ENCODE data around the gene RNF169.

RNF169 gene

DNA sequence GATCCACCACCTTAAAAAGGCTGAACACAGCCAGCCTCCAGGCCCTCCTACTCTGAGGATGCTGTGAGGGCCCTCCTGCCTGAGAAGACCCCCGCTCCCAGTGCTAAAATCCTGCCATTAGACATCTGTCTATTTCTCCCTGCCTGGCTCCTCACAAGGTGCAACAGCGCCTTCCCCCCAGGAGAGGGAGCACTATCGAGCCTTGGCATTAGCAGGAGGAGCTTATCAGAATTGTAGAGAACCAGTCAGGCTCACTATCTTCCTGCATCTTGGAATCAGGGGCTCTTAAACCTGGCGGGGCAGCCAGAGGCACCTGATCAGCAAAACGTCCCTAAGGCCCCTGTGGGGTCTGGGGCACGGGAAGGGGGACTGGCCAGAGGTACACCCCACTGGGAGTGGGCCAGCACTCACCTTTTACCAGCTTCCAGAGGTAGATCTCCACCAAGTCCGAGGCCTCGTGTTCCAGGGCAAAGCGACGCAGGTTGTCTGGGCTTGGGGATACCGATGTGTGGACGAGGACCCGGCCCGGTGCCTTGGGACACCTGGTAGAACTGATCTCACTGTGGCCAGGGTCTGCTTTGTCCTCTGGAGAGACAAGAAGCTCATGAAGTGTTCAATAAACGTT, 46.2 kb upstream of the RNF169 start:
- peak overlapping the region; percentile 28; the same call in 1 of the 2 replicates for H2AFZ ChIP-seq (ENCODE audit: low read depth, low read length)
- H3K36me3 ChIP-seq (ENCODE audit: insufficient read depth, low read length), result no peaks in the 10 kb centered on the region
- H3K9me3 ChIP-seq (ENCODE audit: insufficient read depth, low read length, severe bottlenecking), result no peaks in the 10 kb centered on the region
- H3K27me3 ChIP-seq (ENCODE audit: insufficient read depth, low read length, poor library complexity), result no peaks in the 10 kb centered on the region
- no peak overlapping the region for H3K27ac ChIP-seq (ENCODE audit: low read length)
- H3K9ac ChIP-seq (ENCODE audit: low read depth, low read length), result no peak overlapping the region
- TF ChIP-seq CTCF (IDR thresholded peaks at IDR 0.05; ENCODE audit: borderline replicate concordance, extremely low read depth, low read length, poor library complexity, severe bottlenecking) (peak; percentile 94), EZH2 (IDR thresholded peaks at IDR 0.05; ENCODE audit: borderline replicate concordance, low read depth, low read length, severe bottlenecking) (no peak)
- no peak overlapping the region for H3K4me3 ChIP-seq (ENCODE audit: low read depth in 1 of 2, low read length in 2 of 2)
- ATAC-seq (ENCODE audit: insufficient read depth, low read depth) (peak; percentile 97), DNase-seq (peak; percentile 71)
- H4K20me1 ChIP-seq (ENCODE audit: insufficient read depth, low read length), result no peaks in the 10 kb centered on the region; the same call in 1 of the 2 replicates
- H3K4me2 ChIP-seq (ENCODE audit: insufficient read depth, low read length), result no peak overlapping the region
- H3K4me1 ChIP-seq (ENCODE audit: insufficient read depth, low read length), result no peaks in the 10 kb centered on the region
- no peaks in the 10 kb centered on the region for H3K79me2 ChIP-seq (ENCODE audit: insufficient read depth, low read length)

GRCh38 chr11:74703211-74703610, 45.4 kb upstream of the RNF169 start:
- Histone ChIP-seq H3K4me3 (ENCODE audit: low read depth in 1 of 2, low read length in 2 of 2) (no peak overlapping the region), H2AFZ (ENCODE audit: low read depth, low read length) (no peak overlapping the region), H3K9ac (ENCODE audit: low read depth, low read length) (no peak overlapping the region), H3K79me2 (ENCODE audit: insufficient read depth, low read length) (no peaks in the 10 kb centered on the region), H3K36me3 (ENCODE audit: insufficient read depth, low read length) (no peaks in the 10 kb centered on the region), H3K9me3 (ENCODE audit: insufficient read depth, low read length, severe bottlenecking) (no peaks in the 10 kb centered on the region), H3K27me3 (ENCODE audit: insufficient read depth, low read length, poor library complexity) (no peaks in the 10 kb centered on the region), H3K4me2 (ENCODE audit: insufficient read depth, low read length) (no peak overlapping the region), H4K20me1 (ENCODE audit: insufficient read depth, low read length) (no peaks in the 10 kb centered on the region; the same call in 1 of the 2 replicates), H3K4me1 (ENCODE audit: insufficient read depth, low read length) (no peaks in the 10 kb centered on the region), H3K27ac (ENCODE audit: low read length) (no peak overlapping the region)
- TF ChIP-seq CTCF (IDR thresholded peaks at IDR 0.05; ENCODE audit: borderline replicate concordance, extremely low read depth, low read length, poor library complexity, severe bottlenecking) (no peak), EZH2 (IDR thresholded peaks at IDR 0.05; ENCODE audit: borderline replicate concordance, low read depth, low read length, severe bottlenecking) (no peak)
- DNase-seq, result no peak
- no peak for ATAC-seq (ENCODE audit: insufficient read depth, low read depth)

GRCh38 chr11:74707182-74707581, 41.5 kb upstream of the RNF169 start:
- Histone ChIP-seq H3K4me3 (ENCODE audit: low read depth in 1 of 2, low read length in 2 of 2) (no peak overlapping the region), H3K27me3 (ENCODE audit: insufficient read depth, low read length, poor library complexity) (no peaks in the 10 kb centered on the region), H3K9ac (ENCODE audit: low read depth, low read length) (no peak overlapping the region), H2AFZ (ENCODE audit: low read depth, low read length) (no peak overlapping the region), H3K4me1 (ENCODE audit: insufficient read depth, low read length) (no peaks in the 10 kb centered on the region), H3K79me2 (ENCODE audit: insufficient read depth, low read length) (no peaks in the 10 kb centered on the region), H3K9me3 (ENCODE audit: insufficient read depth, low read length, severe bottlenecking) (no peaks in the 10 kb centered on the region), H3K4me2 (ENCODE audit: insufficient read depth, low read length) (no peak overlapping the region), H3K27ac (ENCODE audit: low read length) (no peak overlapping the region), H4K20me1 (ENCODE audit: insufficient read depth, low read length) (no peaks in the 10 kb centered on the region), H3K36me3 (ENCODE audit: insufficient read depth, low read length) (no peaks in the 10 kb centered on the region)
- no peak for TF ChIP-seq EZH2 (IDR thresholded peaks at IDR 0.05; ENCODE audit: borderline replicate concordance, low read depth, low read length, severe bottlenecking)
- no peak for TF ChIP-seq CTCF (IDR thresholded peaks at IDR 0.05; ENCODE audit: borderline replicate concordance, extremely low read depth, low read length, poor library complexity, severe bottlenecking)
- DNase-seq (no peak), ATAC-seq (ENCODE audit: insufficient read depth, low read depth) (no peak)

Data from DND-41 (cell line).